ENCODE data around the gene TEPSIN. TPM values are rescaled to one million over a fixed set of nuclear protein-coding genes. Genes with fewer than 3 reads are reported as not detected.

Gene TEPSIN
- total RNA-seq, 2 experiments from 2014 or later, result 54.5 to 63.2 TPM

DNA sequence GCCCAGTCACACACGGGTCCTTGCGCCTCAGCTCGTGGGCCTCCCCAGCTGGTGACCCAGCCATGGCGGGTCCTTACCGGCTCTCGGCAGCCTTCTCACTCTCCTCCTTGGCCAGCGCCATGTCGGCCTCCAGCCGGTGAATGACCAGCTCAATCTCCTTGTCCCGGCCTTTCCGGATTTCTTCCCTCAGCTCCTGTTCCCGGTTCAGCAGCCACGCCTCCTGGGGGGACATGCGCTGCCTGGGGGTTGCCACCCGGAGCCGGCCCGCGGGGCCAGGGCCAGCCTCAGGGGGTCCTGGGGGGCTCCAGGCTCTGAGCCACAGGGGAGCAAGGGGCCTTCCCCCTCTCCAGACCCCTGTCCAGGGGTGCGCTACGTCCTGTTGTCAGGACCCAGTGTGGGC lies 47.7 kb downstream of the TEPSIN start:
- Mint-ChIP-seq H3K36me3 (ENCODE audit: low read depth) (no peaks in the 10 kb centered on the region), H3K9me3 (no peaks in the 10 kb centered on the region), H3K4me1 (no peaks in the 10 kb centered on the region), H3K4me3 (no peak overlapping the region), H3K27me3 (no peaks in the 10 kb centered on the region), H3K27ac (no peak overlapping the region)
- no peak for DNase-seq
- ChIA-PET CTCF (interaction anchor here (1.2 kb wide), 1 partner anchor 8 kb away, joined by 3 read pairs; no protein-coding TSS in a partner anchor), POLR2A (no interaction called here)

GRCh38 chr17:81190591-81190990 lies 48.3 kb downstream of the TEPSIN start:
- Mint-ChIP-seq H3K4me1 (no peaks in the 10 kb centered on the region), H3K36me3 (ENCODE audit: low read depth) (no peaks in the 10 kb centered on the region), H3K4me3 (no peak overlapping the region), H3K27ac (no peak overlapping the region), H3K9me3 (no peaks in the 10 kb centered on the region), H3K27me3 (no peaks in the 10 kb centered on the region)
- ChIA-PET CTCF (interaction anchor here (0.7 to 1.2 kb wide), 2 partner anchors 8 to 48 kb away, joined by 3 to 6 read pairs; no protein-coding TSS in a partner anchor), POLR2A (no interaction called here)
- no peak for DNase-seq

GRCh38 chr17:81189670-81190530 lies 49.0 kb downstream of the TEPSIN start:
- Mint-ChIP-seq H3K9me3 (no peaks in the 10 kb centered on the region), H3K4me1 (no peaks in the 10 kb centered on the region), H3K27ac (no peak overlapping the region), H3K27me3 (no peaks in the 10 kb centered on the region), H3K4me3 (no peak overlapping the region), H3K36me3 (ENCODE audit: low read depth) (no peaks in the 10 kb centered on the region)
- DNase-seq, result no peak
- ChIA-PET POLR2A (no interaction called here), CTCF (interaction anchor here (0.7 to 1.2 kb wide), 2 partner anchors 9 to 48 kb away, joined by 3 to 6 read pairs; no protein-coding TSS in a partner anchor)

DNA sequence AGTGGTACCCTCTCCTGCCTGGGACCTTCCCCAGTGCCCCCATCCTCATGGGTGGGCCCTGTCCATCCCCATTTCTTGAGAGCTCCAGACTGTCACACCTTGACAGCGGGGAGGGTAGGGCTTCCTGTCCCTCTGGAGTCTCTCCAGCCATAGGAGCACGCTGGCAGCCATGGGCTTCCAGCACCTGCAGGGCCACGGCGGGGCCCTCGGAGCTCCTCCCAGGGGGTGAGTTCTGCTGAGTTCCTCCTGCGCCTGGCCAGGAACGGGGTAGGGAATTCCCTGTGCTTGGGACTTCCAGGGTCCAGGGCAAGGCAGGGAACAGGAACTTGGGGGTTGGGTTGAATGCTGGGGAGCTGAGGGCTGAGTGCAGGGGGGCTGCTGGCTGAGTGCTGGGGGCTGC lies 49.8 kb downstream of the TEPSIN start:
- DNase-seq, result no peak
- Mint-ChIP-seq H3K9me3 (no peaks in the 10 kb centered on the region), H3K27me3 (peaks cover 2% of the 10 kb centered on the region), H3K27ac (no peak overlapping the region), H3K36me3 (ENCODE audit: low read depth) (no peaks in the 10 kb centered on the region), H3K4me3 (no peak overlapping the region), H3K4me1 (no peaks in the 10 kb centered on the region)
- ChIA-PET POLR2A (no interaction called here), CTCF (interaction anchor here (0.6 to 0.7 kb wide), 2 partner anchors 12 to 47 kb away, joined by 4 read pairs; no protein-coding TSS in a partner anchor)

- no peak for DNase-seq
- CTCF ChIA-PET, result interaction anchor here (0.7 kb wide), 1 partner anchor 13 kb away, joined by 4 read pairs; no protein-coding TSS in a partner anchor
- H3K27ac Mint-ChIP-seq, result no peak overlapping the region
- H3K27me3 Mint-ChIP-seq, result peaks cover 2% of the 10 kb centered on the region
- no peaks in the 10 kb centered on the region for H3K9me3 Mint-ChIP-seq
- no peaks in the 10 kb centered on the region for H3K36me3 Mint-ChIP-seq (ENCODE audit: low read depth)
- no peaks in the 10 kb centered on the region for H3K4me1 Mint-ChIP-seq
- H3K4me3 Mint-ChIP-seq, result no peak overlapping the region
- POLR2A ChIA-PET, result no interaction called here
Observed at GRCh38 chr17:81188491-81188840, 50.4 kb downstream of the TEPSIN start.

DNA sequence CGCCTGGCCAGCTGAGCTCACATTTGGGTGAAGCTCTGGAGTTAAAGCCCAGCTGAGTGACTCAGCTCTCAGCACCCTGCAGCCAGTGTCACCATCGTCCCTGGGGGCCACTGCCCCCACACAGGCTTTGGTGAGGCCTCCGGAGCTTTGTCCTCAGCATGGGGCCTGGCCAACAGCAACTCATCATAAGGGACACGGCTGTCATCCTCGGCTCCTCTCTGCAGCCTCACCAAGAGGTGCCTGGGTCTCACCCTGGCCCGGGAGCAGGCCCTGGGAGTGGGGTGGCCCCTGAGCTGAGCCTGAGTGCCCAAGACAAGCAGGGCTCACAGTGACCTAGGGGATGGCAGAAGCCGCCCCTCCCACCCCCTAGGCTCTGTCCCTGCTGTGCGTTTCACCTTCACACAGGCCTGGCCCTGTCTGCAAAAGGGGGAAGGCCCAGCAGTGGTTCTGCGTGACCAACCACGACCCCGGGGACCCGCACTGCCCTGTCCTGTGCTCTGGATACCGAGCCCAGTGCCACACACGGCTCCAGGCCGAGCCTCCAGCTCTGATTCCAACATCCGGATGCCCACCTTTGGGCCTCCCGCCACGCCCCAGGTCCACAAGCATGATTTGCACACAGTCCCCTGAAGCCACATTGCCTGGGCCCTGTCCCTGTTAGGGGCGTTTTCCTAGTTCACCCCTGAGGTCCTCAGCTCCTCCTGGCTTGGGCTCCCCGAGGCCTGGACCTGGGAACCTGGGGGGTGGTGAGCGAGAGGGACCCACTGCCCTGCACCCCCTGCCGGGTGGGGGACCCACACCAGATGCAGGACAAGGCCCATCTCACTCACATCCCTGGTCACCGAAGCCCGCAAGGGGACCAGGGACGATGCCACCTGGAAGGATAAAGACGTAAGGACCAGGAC lies 51.0 kb downstream of the TEPSIN start:
- ChIA-PET CTCF (no interaction called here), POLR2A (no interaction called here)
- Mint-ChIP-seq H3K4me3 (no peak overlapping the region), H3K9me3 (no peaks in the 10 kb centered on the region), H3K27ac (no peak overlapping the region), H3K36me3 (ENCODE audit: low read depth) (no peaks in the 10 kb centered on the region), H3K27me3 (peaks cover 2% of the 10 kb centered on the region), H3K4me1 (no peaks in the 10 kb centered on the region)
- DNase-seq, result no peak

GRCh38 chr17:81187120-81187519 lies 51.7 kb downstream of the TEPSIN start:
- no peaks in the 10 kb centered on the region for H3K36me3 Mint-ChIP-seq (ENCODE audit: low read depth)
- peaks cover 2% of the 10 kb centered on the region for H3K27me3 Mint-ChIP-seq
- H3K4me1 Mint-ChIP-seq, result no peaks in the 10 kb centered on the region
- ChIA-PET CTCF (no interaction called here), POLR2A (no interaction called here)
- H3K9me3 Mint-ChIP-seq, result no peaks in the 10 kb centered on the region
- H3K27ac Mint-ChIP-seq, result no peak overlapping the region
- H3K4me3 Mint-ChIP-seq, result no peak overlapping the region
- DNase-seq, result no peak

- peaks cover 2% of the 10 kb centered on the region for H3K27me3 Mint-ChIP-seq
- H3K4me1 Mint-ChIP-seq, result no peaks in the 10 kb centered on the region
- no peaks in the 10 kb centered on the region for H3K36me3 Mint-ChIP-seq (ENCODE audit: low read depth)
- H3K9me3 Mint-ChIP-seq, result no peaks in the 10 kb centered on the region
- no peak overlapping the region for H3K27ac Mint-ChIP-seq
- no peak overlapping the region for H3K4me3 Mint-ChIP-seq
- ChIA-PET POLR2A (no interaction called here), CTCF (no interaction called here)
- no peak for DNase-seq
Observed at GRCh38 chr17:81186203-81186602, 52.7 kb downstream of the TEPSIN start.

- ChIA-PET POLR2A (no interaction called here), CTCF (no interaction called here)
- Mint-ChIP-seq H3K27me3 (peaks cover 2% of the 10 kb centered on the region), H3K36me3 (ENCODE audit: low read depth) (no peaks in the 10 kb centered on the region), H3K27ac (no peak overlapping the region), H3K9me3 (no peaks in the 10 kb centered on the region), H3K4me3 (no peak overlapping the region), H3K4me1 (no peaks in the 10 kb centered on the region)
- DNase-seq, result no peak
Observed at GRCh38 chr17:81184555-81184954, 54.3 kb downstream of the TEPSIN start.

DNA sequence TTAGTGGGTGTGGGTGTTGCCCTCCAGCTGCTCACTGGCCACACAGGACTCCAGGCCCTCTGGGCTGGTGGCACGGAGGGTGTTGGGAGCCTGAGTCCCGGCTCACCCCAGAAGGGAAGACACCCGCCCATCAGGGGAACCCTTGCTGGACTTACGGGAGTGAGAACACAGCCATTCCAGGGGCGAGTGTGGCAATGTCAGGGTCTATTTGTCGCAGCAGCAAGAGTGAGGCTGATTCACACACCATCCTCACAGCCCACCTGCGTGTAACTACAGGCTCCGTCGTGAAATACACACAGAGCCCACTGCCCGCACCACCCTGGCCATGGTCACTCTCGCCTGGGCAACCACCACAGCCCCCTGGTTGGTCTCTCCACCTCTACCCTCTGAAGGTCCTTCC lies 55.0 kb downstream of the TEPSIN start:
- H3K4me1 Mint-ChIP-seq, result no peaks in the 10 kb centered on the region
- no peak overlapping the region for H3K4me3 Mint-ChIP-seq
- no peaks in the 10 kb centered on the region for H3K9me3 Mint-ChIP-seq
- DNase-seq, result no peak
- ChIA-PET CTCF (no interaction called here), POLR2A (no interaction called here)
- peaks cover 2% of the 10 kb centered on the region for H3K27me3 Mint-ChIP-seq
- no peaks in the 10 kb centered on the region for H3K36me3 Mint-ChIP-seq (ENCODE audit: low read depth)
- H3K27ac Mint-ChIP-seq, result no peak overlapping the region

DNA sequence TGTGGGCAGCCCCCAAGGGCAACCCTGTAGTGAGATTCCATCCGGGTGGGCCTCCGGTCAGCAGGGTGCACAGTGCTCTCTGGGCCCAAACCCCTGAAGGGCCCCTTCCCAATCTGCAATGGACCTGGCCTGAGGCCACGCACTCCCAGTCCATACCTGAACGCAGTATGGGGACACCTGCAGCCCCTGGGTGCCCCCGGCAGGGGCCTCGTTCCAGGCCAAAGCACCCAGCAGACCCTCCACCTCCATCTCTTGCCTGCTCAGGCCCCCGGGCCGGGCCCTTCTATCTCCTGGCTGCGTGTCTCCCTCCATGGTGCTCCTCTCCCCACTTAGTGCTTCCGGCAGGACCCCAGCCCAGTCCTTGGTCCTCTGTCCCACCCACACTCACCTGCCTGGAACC lies 55.5 kb downstream of the TEPSIN start:
- Mint-ChIP-seq H3K27ac (no peak overlapping the region), H3K27me3 (peaks cover 2% of the 10 kb centered on the region), H3K4me1 (no peaks in the 10 kb centered on the region), H3K9me3 (no peaks in the 10 kb centered on the region), H3K4me3 (no peak overlapping the region), H3K36me3 (ENCODE audit: low read depth) (no peaks in the 10 kb centered on the region)
- no peak for DNase-seq
- POLR2A ChIA-PET, result no interaction called here
- CTCF ChIA-PET, result no interaction called here

GRCh38 chr17:81182596-81182995 lies 56.3 kb downstream of the TEPSIN start:
- H3K4me3 Mint-ChIP-seq, result no peak overlapping the region
- H3K27ac Mint-ChIP-seq, result no peak overlapping the region
- ChIA-PET POLR2A (no interaction called here), CTCF (no interaction called here)
- H3K27me3 Mint-ChIP-seq, result peaks cover 2% of the 10 kb centered on the region
- no peaks in the 10 kb centered on the region for H3K9me3 Mint-ChIP-seq
- no peak for DNase-seq
- no peaks in the 10 kb centered on the region for H3K4me1 Mint-ChIP-seq
- no peaks in the 10 kb centered on the region for H3K36me3 Mint-ChIP-seq (ENCODE audit: low read depth)

GRCh38 chr17:81181811-81182185 lies 57.1 kb downstream of the TEPSIN start:
- Mint-ChIP-seq H3K36me3 (ENCODE audit: low read depth) (no peaks in the 10 kb centered on the region), H3K4me1 (no peaks in the 10 kb centered on the region), H3K27ac (no peak overlapping the region), H3K4me3 (no peak overlapping the region), H3K9me3 (no peaks in the 10 kb centered on the region), H3K27me3 (peaks cover 2% of the 10 kb centered on the region)
- POLR2A ChIA-PET, result no interaction called here
- no peak for DNase-seq
- CTCF ChIA-PET, result interaction anchor here (1.8 kb wide), 1 partner anchor 10 kb away, joined by 3 read pairs; no protein-coding TSS in a partner anchor

Data from activated CD4-positive, alpha-beta T cell treated with anti-CD3 and anti-CD28 coated beads, Interleukin-2, amount 10 ng/mL, durations not matched to agents 7 days and 5 days (primary cell).